PC-3 (cell line): ENCODE data around the gene PLXNA4.

Source experiments
- CTCF ChIP-seq: fragments of 300-600 bp; sonication (generic); conservative IDR thresholded peaks from 2 replicates; pipeline ENCODE4 v1.5.1; 2017; ENCODE audit warnings: antibody characterized with exemption, low read depth, mild to moderate bottlenecking, low read length
- EZH2 ChIP-seq: fragments of 300-600 bp; sonication (generic); IDR thresholded peaks from one replicate; pipeline ENCODE4 v1.6.1; 2017; ENCODE audit warnings: antibody characterized with exemption, mild to moderate bottlenecking, low read length; ENCODE audit not compliant: unreplicated experiment

DNA sequence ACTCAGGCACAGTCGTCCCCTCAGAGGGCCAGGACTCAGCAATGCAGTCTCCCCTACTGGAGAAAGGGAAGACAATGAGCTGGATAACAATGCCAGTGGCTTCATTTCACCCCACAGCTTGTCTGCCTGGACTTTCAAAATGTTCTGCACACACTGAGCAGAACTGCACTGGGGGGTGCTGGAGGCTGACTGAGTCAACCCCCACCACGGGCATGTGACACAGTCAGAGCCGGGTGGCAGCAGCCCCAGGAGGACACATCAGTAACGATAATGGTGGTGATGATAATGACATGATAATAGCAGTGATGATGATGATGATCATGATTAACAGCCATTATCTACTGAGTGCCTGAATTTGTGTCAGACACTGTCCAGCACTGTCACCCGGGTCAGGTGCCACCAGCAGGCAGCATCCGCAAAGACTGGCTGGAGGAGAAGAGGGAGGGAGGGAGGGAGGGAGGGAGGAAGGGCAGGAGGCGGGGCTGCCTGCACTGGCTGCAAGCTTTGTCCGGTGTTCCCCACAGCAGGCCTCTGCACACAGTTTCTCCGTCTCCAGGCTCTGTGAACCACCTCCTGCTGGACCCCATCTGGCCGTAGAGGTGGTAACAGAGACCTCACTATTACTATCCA, 67.4 kb downstream of the PLXNA4 start:
- TF ChIP-seq EZH2 (no peak), CTCF (no peak)
